ENCODE measurements around the gene NRCAM. TPM values are rescaled to one million over a fixed set of nuclear protein-coding genes. Genes with fewer than 3 reads are reported as not detected.

NRCAM gene
- total RNA-seq, 1 donor from 2014 or later, result 9.3 TPM

DNA sequence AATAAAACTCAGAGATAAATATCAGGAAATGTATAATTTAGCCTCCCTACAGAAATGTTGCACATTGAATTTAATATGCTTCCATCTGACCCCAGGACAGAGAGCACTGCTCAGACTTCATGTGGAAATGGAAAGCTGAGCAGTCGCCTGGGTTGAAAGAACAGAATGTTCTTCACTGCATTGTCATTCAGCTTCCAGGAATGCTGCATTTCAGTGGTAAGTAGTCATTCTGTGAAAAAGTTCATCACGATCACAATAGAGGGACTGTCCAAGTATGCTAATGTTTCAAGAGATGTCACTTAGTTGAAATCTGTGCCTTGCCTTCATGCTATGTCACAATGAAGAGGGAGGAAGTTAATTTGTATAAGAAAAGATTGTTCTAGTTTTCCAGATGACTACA lies 147.3 kb downstream of the NRCAM start:
- no peaks in the 10 kb centered on the region for H3K36me3 ChIP-seq (ENCODE audit: insufficient read depth, low read length)
- no peaks in the 10 kb centered on the region for H3K27me3 Mint-ChIP-seq (ENCODE audit: low read depth, unreplicated experiment)
- H3K4me1 Mint-ChIP-seq (ENCODE audit: low read depth, unreplicated experiment), result peaks cover 45% of the 10 kb centered on the region
- H3K27ac Mint-ChIP-seq (ENCODE audit: unreplicated experiment), result peak overlapping the region; percentile 56
- no peak overlapping the region for H3K4me2 ChIP-seq (ENCODE audit: low read length)
- H3K4me3 ChIP-seq (ENCODE audit: insufficient read depth, low read depth, low read length), result no peak overlapping the region
- H3K27me3 ChIP-seq (ENCODE audit: insufficient read depth, low read length), result no peaks in the 10 kb centered on the region
- no peak overlapping the region for H2AFZ ChIP-seq (ENCODE audit: low read depth, low read length)
- no peaks in the 10 kb centered on the region for H3K79me2 ChIP-seq (ENCODE audit: insufficient read depth, low read length)
- H3K27ac ChIP-seq (ENCODE audit: low read depth, low read length), result peak overlapping the region; percentile 38
- H3K9me3 ChIP-seq (ENCODE audit: insufficient read depth, low read depth, low read length), result no peaks in the 10 kb centered on the region
- no peaks in the 10 kb centered on the region for H3K36me3 Mint-ChIP-seq (ENCODE audit: low read depth, unreplicated experiment)
- TF ChIP-seq, protein P1, sequence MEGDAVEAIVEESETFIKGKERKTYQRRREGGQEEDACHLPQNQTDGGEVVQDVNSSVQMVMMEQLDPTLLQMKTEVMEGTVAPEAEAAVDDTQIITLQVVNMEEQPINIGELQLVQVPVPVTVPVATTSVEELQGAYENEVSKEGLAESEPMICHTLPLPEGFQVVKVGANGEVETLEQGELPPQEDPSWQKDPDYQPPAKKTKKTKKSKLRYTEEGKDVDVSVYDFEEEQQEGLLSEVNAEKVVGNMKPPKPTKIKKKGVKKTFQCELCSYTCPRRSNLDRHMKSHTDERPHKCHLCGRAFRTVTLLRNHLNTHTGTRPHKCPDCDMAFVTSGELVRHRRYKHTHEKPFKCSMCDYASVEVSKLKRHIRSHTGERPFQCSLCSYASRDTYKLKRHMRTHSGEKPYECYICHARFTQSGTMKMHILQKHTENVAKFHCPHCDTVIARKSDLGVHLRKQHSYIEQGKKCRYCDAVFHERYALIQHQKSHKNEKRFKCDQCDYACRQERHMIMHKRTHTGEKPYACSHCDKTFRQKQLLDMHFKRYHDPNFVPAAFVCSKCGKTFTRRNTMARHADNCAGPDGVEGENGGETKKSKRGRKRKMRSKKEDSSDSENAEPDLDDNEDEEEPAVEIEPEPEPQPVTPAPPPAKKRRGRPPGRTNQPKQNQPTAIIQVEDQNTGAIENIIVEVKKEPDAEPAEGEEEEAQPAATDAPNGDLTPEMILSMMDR (IDR thresholded peaks at IDR 0.05; ENCODE audit: insufficient read depth, low read depth, low read length), result no peak
- TF ChIP-seq EZH2 (IDR thresholded peaks at IDR 0.05; ENCODE audit: insufficient read depth, low read length), result no peak
- H3K9me3 Mint-ChIP-seq (ENCODE audit: unreplicated experiment), result no peaks in the 10 kb centered on the region
- peak; percentile 62 for DNase-seq (ENCODE audit: low read depth)
- H4K20me1 ChIP-seq (ENCODE audit: insufficient read depth, low read length), result no peaks in the 10 kb centered on the region
- peaks cover 21% of the 10 kb centered on the region for H3K4me1 ChIP-seq (ENCODE audit: insufficient read depth, low read length)
- FAIRE-seq, result no peak
- H3K4me3 Mint-ChIP-seq (ENCODE audit: unreplicated experiment), result no peak overlapping the region
- peak overlapping the region; percentile 12 for H3K9ac ChIP-seq (ENCODE audit: low read length)

DNA sequence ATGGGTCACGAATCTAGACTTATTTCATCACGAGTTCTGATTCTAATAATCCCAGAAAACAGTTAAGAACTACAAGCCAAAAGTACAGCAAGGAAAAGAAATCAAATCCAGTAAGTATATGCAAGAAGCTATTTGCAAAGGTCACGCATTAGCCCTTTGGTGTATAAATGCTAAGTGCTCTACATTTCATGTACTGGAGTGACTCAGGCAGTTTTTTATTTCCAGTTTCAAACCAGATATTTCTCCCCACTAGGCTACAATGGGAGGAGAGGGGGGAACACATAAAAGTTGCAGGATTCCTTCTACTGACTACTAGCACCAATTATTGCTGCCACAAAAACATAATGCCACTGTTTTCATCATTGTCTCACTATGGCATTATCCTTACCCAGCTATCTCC lies 148.0 kb downstream of the NRCAM start:
- H3K27ac Mint-ChIP-seq (ENCODE audit: unreplicated experiment), result peak overlapping the region; percentile 56
- TF ChIP-seq, protein P1 (IDR thresholded peaks at IDR 0.05; ENCODE audit: insufficient read depth, low read depth, low read length), result no peak
- no peak for TF ChIP-seq EZH2 (IDR thresholded peaks at IDR 0.05; ENCODE audit: insufficient read depth, low read length)
- H3K9me3 Mint-ChIP-seq (ENCODE audit: unreplicated experiment), result no peaks in the 10 kb centered on the region
- H3K4me2 ChIP-seq (ENCODE audit: low read length), result no peak overlapping the region
- peaks cover 45% of the 10 kb centered on the region for H3K4me1 Mint-ChIP-seq (ENCODE audit: low read depth, unreplicated experiment)
- no peaks in the 10 kb centered on the region for H3K79me2 ChIP-seq (ENCODE audit: insufficient read depth, low read length)
- no peaks in the 10 kb centered on the region for H3K36me3 ChIP-seq (ENCODE audit: insufficient read depth, low read length)
- no peak overlapping the region for H3K4me3 Mint-ChIP-seq (ENCODE audit: unreplicated experiment)
- H2AFZ ChIP-seq (ENCODE audit: low read depth, low read length), result no peak overlapping the region
- FAIRE-seq (no peak), DNase-seq (ENCODE audit: low read depth) (no peak)
- H3K36me3 Mint-ChIP-seq (ENCODE audit: low read depth, unreplicated experiment), result no peaks in the 10 kb centered on the region
- H3K4me1 ChIP-seq (ENCODE audit: insufficient read depth, low read length), result peaks cover 21% of the 10 kb centered on the region
- no peaks in the 10 kb centered on the region for H3K27me3 Mint-ChIP-seq (ENCODE audit: low read depth, unreplicated experiment)
- H3K27me3 ChIP-seq (ENCODE audit: insufficient read depth, low read length), result no peaks in the 10 kb centered on the region
- peak overlapping the region; percentile 29 for H3K27ac ChIP-seq (ENCODE audit: low read depth, low read length)
- H4K20me1 ChIP-seq (ENCODE audit: insufficient read depth, low read length), result no peaks in the 10 kb centered on the region
- no peak overlapping the region for H3K4me3 ChIP-seq (ENCODE audit: insufficient read depth, low read depth, low read length)
- H3K9ac ChIP-seq (ENCODE audit: low read length), result peak overlapping the region; percentile 12
- H3K9me3 ChIP-seq (ENCODE audit: insufficient read depth, low read depth, low read length), result no peaks in the 10 kb centered on the region

DNA sequence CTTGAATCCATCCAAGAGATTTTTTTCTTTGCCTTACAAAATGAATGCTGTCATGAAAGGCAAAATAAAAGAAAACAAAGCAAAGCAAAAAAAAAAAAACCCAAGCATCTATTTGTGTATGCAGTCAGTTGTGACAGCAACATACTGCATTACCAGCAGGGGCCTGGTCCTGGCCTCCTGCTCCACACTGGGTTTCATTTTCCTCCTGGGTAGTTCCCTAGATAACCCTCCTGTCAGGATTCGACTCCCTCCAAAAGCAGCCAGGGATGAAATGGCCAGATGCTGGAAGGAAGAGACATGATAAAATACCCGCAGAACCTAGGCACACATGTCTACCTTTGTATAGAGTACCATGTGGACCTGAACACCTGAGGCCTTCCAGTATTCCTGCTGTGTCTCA lies 148.6 kb downstream of the NRCAM start:
- Histone ChIP-seq H3K27ac (ENCODE audit: low read depth, low read length) (no peak overlapping the region), H4K20me1 (ENCODE audit: insufficient read depth, low read length) (no peaks in the 10 kb centered on the region), H3K9ac (ENCODE audit: low read length) (no peak overlapping the region), H3K4me2 (ENCODE audit: low read length) (no peak overlapping the region), H2AFZ (ENCODE audit: low read depth, low read length) (no peak overlapping the region), H3K9me3 (ENCODE audit: insufficient read depth, low read depth, low read length) (no peaks in the 10 kb centered on the region), H3K79me2 (ENCODE audit: insufficient read depth, low read length) (no peaks in the 10 kb centered on the region), H3K4me3 (ENCODE audit: insufficient read depth, low read depth, low read length) (no peak overlapping the region), H3K36me3 (ENCODE audit: insufficient read depth, low read length) (no peaks in the 10 kb centered on the region), H3K4me1 (ENCODE audit: insufficient read depth, low read length) (peaks cover 21% of the 10 kb centered on the region), H3K27me3 (ENCODE audit: insufficient read depth, low read length) (no peaks in the 10 kb centered on the region)
- TF ChIP-seq, protein P1 (IDR thresholded peaks at IDR 0.05; ENCODE audit: insufficient read depth, low read depth, low read length), result no peak
- TF ChIP-seq EZH2 (IDR thresholded peaks at IDR 0.05; ENCODE audit: insufficient read depth, low read length), result no peak
- Mint-ChIP-seq H3K36me3 (ENCODE audit: low read depth, unreplicated experiment) (no peaks in the 10 kb centered on the region), H3K27ac (ENCODE audit: unreplicated experiment) (no peak overlapping the region), H3K9me3 (ENCODE audit: unreplicated experiment) (no peaks in the 10 kb centered on the region), H3K4me3 (ENCODE audit: unreplicated experiment) (no peak overlapping the region), H3K4me1 (ENCODE audit: low read depth, unreplicated experiment) (peaks cover 42% of the 10 kb centered on the region), H3K27me3 (ENCODE audit: low read depth, unreplicated experiment) (no peaks in the 10 kb centered on the region)
- FAIRE-seq (no peak), DNase-seq (ENCODE audit: low read depth) (no peak)
